ENCODE data around the gene L1CAM. TPM values are rescaled to one million over a fixed set of nuclear protein-coding genes. Genes with fewer than 3 reads are reported as not detected.

L1CAM gene, protein sequence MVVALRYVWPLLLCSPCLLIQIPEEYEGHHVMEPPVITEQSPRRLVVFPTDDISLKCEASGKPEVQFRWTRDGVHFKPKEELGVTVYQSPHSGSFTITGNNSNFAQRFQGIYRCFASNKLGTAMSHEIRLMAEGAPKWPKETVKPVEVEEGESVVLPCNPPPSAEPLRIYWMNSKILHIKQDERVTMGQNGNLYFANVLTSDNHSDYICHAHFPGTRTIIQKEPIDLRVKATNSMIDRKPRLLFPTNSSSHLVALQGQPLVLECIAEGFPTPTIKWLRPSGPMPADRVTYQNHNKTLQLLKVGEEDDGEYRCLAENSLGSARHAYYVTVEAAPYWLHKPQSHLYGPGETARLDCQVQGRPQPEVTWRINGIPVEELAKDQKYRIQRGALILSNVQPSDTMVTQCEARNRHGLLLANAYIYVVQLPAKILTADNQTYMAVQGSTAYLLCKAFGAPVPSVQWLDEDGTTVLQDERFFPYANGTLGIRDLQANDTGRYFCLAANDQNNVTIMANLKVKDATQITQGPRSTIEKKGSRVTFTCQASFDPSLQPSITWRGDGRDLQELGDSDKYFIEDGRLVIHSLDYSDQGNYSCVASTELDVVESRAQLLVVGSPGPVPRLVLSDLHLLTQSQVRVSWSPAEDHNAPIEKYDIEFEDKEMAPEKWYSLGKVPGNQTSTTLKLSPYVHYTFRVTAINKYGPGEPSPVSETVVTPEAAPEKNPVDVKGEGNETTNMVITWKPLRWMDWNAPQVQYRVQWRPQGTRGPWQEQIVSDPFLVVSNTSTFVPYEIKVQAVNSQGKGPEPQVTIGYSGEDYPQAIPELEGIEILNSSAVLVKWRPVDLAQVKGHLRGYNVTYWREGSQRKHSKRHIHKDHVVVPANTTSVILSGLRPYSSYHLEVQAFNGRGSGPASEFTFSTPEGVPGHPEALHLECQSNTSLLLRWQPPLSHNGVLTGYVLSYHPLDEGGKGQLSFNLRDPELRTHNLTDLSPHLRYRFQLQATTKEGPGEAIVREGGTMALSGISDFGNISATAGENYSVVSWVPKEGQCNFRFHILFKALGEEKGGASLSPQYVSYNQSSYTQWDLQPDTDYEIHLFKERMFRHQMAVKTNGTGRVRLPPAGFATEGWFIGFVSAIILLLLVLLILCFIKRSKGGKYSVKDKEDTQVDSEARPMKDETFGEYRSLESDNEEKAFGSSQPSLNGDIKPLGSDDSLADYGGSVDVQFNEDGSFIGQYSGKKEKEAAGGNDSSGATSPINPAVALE
- total RNA-seq (2014; rRNA removed; shearing (Covaris generic)): 27.2 and 29.9 TPM in 2 replicates
- 24.9 and 40.7 TPM in 2 replicates for polyA plus RNA-seq (2014; cell fraction: nucleus; rRNA removed)

DNA sequence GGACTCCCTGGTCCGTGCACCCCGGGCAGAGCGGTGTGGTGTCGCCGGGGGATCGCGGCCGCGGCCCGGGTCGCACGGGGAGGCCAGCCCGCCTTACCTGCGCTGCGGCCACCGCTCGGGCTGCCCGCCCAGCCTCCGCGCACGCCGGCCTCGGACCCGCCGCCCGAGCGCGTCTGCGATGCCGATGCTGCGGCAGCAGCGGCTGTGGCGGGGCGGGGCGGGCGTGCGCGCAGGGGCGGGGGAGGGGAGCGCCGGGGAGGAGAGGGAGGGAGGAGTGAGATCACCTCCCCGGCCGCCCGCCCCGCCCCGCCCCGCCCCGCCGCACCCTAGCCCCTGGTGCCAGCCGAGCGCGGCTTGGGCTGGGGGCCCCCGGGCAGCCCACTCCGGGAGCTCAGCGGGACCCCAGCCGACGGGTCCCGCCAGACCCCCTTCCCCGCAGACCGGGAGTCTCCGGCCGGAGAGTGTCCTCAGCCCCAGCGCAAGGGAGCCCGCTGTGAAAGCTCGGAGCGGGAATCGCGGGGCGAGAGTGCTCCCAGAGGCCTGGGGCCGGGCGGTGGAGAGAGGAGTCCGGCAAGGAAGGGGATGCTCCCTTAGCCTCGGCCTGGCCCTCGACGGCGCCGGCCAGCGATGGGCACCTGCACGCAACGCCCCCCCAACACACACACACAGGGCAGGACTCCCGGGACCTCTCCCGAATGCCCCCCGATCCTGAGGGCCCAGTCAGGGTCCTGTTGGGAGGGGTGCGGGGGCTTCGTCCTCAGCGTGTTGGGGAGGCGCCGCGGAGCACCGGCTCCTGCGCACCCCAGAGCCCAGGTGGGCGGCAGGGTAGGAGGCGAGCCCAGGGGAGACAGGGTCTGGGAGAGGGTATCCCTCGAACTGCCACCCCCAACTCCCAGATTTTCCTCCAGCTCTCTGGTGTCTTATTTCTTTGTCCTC, at the start of gene L1CAM:
Gene L1CAM, minus strand, starts transcription at position 206 of the 936 bp plus-strand sequence. CDS start 10,337 bp downstream, outside the sequence.
- no peak for DNase-seq (ENCODE audit: extremely low read depth, low read depth)

DNA sequence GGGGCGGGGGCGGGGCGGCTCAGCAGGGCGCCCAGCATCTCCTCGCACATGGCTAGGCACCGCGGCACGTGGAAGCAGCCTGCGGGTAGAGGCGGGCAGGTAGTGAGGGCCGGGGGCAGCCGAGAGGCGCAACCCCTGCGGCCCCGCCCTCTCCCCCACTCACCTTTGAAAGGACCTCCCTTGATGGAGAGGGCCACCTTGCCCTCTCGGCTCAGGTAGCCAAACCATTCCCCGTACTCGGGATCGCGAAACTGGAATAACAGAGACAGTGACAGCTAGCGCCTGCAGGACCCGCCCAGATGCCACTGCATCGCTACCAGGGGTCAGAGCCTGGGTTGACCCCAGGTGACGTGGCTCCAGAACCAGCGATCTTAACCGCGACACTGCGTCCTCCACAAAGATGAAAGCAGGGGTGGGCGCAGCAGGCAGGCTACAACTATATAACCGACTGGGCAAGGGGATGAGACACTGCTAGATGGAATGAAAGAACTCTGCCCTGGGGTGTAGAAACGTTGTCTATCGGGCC, 49.4 kb upstream of the L1CAM start:
- DNase-seq (ENCODE audit: extremely low read depth, low read depth): no peak

DNA sequence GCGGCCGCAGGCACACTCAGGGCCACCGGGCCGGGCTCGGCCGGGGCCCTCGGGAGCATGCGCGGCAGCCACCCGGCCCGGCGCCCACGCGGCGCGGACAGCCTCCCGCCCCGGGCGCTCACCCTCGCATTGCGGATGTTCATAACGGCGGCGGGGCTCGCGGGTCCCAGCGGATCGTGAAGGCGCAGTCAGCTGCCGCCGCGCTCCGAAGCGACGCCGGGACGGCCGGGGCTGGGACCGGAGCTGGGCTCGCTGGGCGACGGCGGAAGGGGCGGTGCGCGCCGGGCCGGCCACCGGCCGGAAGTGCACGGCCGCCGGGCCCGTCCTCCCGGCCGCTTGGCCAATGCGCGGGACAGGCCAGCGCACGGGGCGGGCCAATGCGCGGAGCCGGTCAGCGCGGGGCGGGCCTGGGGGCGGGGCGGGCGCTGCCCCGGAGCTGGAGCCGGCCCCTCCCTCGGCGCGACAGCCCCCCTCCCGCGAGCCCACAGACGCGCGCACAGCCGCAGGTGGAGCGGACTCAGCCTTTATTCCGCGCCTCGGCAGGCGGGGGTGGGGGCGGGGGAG, 48.9 kb upstream of the L1CAM start, which contains the start of gene NAA10:
Gene NAA10, minus strand, starts transcription at position 276 of the 564 bp plus-strand sequence. Its CDS starts 133 bp downstream, at position 143.
- peak; percentile 74 for DNase-seq (ENCODE audit: extremely low read depth, low read depth)

DNA sequence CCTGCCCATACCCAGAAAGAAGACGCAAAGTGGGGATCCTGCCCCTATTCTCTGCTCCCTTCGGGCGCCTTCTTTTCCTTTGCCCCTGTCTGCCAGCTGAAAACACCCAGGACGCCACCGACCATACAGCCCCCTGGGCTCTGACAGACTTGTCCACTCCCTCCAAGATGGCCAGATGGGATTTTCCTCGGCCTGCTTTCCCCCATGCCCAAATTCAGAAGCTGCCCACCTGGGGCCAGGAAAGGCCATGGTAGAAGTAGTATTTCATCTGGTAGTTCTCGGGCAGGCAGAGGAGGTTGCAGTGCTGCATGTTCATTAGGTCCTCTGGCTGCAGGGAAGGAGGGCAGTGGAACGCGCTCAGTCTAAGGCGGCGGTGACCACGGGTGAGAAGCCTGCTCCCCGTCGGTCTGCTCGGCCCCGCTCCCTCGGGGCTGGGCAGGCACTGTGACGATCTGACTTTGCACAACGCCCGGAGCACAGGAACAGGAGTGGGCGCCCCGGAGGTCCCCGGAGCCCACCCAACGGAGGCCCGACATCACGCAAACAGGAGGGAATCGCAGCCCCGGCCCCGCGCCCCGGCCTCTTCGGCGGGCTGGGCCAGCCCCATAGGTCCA, 48.3 kb upstream of the L1CAM start:
- DNase-seq (ENCODE audit: extremely low read depth, low read depth): no peak

DNA sequence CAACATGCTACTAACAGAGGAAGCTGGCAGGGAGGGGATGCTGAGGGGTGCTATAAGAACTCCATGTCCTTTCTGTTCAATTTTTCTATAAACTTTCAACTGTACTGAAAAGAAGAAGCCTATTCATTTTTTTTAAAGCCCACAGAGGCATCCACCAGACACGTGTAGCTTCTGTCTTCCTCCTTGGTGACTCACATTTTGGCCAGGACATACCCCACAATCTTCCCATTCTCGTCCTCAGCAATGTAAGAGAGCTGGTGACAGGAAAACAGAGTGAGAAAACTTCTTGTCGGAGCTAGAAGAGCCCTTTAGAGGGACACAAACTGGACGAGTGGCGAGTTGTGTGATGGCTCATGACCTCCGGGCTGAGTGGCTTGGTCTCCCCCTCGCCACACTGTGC, 47.8 kb upstream of the L1CAM start:
- DNase-seq (ENCODE audit: extremely low read depth, low read depth): no peak

DNA sequence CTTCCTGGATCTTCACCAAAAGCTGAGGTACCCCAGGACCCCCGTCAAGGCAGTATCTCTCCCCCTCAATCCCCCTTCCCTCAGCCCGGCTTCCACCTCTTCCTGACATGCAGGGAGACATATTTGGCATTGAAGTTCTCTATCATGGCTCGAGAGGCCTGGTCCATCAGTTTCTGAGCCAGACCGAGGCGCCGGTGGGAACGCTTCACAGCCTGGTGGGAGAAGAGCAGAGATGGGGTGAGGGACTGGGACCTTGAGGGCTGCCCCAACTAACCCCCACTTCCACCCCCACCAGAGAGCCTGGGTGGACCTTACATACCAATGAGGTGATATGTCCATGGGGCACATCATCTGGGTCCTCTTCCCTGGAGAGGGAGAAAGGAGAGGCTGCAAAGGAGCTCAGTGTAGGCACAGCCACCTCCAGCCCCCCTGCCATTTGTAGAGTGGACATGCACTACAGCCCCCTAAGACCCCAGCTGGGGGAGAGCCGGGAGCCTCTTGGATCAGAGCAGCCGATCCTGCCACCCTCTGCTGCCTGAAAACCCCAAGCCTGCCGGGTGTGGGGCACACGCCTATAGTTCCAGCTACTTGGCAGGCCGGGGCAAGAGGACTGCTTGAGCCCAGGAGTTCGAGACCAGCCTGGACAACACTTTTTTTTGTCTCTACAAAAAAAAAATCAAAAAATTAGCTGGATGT, 46.4 kb upstream of the L1CAM start:
- DNase-seq (ENCODE audit: extremely low read depth, low read depth): no peak

DNA sequence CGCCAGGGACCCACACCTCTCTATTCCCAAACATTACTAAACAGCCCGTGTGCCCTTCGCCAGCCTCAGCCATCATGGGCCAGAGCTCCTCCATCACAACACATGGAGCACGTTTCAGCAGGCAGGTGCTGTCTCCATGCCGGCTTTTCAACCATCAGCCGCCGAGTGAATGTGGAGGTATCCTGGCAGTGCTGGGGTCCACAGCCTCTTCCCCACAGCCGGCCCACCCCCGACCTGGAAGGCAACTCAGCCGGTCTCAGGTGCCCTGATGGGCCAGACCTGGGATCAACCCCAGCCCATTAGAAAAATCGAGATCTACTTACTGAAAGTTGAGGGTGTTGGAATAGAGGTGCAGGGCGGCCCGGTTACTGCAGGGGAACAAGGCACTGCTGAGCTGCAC, 45.8 kb upstream of the L1CAM start:
- DNase-seq (ENCODE audit: extremely low read depth, low read depth): no peak

DNA sequence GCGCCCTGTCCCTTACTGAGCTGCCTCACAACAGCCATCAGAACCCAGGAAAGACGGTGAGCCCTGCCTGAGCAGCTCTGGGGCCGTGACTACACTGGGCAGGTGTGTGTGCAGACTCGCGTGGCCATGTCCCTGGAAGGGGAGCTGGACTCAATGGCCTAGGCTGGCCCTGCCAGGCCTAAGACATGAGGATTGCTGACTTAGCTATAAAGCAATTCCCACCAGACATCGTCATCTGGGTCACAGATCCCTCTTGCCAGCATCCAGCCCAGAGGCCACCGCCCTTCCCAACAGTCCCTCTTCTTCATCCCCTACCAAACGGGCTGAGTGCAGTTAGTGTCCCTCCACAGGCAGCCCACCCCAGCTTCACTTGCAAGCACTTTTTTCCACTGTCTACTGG, 45.2 kb upstream of the L1CAM start:
- DNase-seq (ENCODE audit: extremely low read depth, low read depth): no peak

DNA sequence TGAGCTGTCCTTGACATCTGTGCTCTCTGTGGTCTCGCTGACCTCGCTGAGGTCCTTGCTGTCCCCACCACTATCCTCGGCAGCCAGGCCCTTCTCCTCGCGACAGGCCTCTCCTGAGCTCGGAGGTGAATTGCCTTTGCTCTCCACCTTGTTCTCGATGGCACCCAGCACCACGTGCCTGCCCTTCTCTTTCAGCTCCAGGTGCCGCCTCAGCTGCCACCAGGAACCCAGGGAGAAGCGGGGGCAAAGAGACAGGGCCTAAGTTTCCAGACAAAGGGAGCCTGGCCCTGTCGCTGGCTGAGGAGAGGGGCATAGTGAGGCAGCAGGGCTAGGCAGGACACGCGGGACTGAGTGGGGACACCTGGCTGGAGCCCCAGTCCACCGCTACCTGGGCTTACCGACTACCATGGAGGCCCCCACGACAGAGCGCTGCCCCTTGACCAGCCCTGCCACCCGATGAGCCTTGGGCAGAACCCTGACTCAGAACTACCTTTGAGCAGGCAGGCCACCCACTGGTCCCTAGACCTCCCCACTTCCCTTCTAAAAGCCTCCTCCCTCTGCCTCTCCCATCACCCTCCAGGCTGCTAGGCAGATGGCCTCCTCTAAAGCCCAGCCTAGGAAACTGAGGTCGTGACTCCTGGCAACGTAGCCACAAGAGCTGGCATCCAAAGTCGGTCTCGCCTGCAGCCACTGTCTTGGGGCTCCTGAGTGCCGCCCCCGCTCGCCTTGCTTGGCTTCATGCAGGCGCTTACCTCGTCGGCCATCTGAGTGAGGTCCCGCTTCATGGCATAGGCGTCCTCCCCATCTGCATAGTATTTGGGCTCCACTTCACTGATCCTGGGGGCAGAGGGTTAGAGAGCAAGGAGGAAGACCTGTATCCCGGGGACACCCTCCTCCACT, 44.3 kb upstream of the L1CAM start:
- DNase-seq (ENCODE audit: extremely low read depth, low read depth): no peak

DNA sequence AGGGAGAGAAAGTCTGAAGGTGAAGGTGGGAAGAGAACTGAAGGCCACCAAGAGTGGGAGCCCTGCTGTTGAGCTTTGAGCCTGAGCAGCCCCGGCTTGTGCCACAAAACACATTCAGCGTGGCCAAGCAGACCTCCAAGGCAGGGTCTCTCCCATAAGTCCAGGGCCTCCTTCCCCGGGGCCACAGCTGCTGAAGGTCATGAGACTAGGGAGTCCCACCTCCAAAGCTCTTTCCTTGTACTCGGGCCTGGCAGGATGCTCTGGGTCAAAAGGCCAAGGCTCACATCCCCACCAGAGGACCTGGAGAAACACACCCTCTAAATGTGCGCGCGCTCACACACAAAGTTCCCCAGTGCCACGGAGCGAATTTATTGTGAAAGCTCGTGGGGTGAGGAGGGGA, 43.6 kb upstream of the L1CAM start:
- DNase-seq (ENCODE audit: extremely low read depth, low read depth): no peak

DNA sequence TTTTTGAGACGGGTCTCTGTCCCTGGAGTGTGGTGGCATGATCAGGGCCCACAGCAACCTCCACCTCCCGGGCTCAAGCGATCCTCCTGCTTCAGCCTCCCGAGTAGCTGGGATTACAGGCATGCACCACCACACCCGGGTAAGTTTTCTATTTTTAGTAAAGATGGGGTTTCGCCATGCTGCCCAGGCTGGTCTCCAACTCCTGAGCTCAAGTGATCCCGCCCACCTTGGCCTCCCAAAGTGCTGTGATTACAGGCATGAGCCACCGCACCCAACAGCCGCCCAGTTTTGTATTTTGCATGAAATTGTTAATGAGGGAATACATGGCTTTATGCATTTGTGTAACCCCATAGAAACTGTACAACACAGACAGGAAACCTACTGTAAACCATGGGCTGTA, 42.9 kb upstream of the L1CAM start:
- DNase-seq (ENCODE audit: extremely low read depth, low read depth): no peak

DNA sequence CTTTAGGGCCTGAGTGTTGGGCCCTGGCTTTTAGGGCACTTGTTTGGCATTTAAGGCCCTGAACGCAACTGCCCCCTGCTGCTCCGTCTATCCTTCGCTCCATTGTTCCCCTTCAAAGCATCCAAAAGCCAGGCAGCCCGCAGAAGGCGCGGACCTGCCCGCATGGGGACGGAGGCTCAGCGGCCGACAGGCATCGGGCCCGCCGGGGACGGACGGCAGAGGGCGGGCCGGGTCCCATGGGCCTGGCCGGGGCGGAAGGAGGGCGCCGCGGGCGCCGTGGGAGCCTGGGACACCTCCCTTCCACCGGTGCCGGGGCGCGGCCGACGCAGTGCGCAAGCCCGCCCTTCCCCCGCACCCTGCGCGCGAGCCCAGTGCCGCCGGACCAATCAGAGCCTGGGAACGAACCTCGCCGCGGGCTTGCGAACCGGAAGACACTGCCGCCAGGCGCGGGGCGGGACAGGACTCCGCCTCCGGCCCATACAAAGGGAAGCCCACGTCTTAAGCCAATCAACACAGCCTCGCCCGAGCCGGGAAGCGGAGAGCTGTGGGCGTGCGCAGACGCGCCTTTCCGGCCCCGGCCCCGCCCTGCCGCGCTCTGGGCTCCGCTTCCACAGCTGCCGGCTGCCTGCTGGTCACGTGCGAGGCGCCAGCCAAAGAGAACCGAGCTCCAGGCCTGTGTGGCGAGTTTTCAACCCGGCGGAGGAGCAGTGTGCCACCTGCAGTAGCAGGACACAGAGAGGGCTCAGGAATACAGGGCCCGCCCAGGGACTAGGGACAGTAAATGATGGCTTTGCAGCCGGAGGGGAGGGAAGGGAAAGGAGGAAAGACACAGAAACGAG, 42.2 kb upstream of the L1CAM start:
- peak; percentile 97 for DNase-seq (ENCODE audit: extremely low read depth, low read depth)

DNA sequence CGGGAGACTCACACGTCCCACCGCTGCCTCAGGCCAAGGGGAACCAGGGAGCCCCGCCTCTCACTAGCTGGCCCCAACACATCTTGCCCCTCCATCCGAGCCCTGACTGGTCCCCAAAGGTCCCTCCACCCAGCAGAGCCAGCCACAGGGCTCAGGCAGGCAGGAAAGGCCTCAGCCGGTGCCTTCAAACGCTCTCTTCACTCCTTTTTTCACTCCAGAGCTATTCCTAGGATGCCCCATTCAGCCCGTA, 41.6 kb upstream of the L1CAM start:
- no peak for DNase-seq (ENCODE audit: extremely low read depth, low read depth)

DNA sequence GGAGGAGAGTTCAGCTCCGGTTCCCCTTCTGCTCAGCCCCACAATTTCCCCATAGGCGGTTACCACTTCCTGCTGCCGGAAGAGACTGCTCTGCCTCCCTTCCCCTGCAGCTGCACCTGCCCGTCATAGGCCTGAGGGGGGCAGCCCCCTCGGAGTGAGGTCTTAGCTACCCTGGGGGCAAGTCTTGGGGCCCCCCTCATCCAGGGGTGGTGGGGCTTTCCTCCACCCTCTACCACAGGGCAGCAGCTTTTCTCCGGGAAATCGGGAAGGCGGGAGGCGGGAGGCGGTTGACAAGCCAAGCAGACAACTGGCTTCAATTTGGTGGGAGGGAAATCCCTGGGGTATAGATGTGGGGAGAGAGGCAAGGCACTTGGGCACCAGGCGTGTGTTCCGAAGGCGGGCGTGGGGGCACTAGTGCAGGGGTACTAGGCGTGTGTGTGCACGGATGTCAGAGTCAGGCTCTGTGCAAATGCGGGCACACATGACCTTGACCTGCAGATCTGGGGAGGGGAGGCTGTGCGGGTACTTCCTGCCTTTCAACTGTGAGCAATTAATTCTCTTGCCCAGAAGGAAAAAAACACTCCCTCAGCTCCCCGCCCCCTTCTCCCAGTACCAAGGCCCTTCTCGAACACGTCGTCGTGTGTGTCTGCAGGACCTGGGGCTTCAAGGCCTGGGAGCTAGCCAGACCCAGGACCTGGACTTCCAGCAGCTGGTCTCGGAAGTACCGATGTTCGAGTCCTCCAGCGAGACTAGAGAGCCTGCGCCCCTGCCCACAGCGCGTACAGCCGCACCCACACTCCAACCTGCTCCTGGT, 41.1 kb upstream of the L1CAM start:
- peak; percentile 23 for DNase-seq (ENCODE audit: extremely low read depth, low read depth)

DNA sequence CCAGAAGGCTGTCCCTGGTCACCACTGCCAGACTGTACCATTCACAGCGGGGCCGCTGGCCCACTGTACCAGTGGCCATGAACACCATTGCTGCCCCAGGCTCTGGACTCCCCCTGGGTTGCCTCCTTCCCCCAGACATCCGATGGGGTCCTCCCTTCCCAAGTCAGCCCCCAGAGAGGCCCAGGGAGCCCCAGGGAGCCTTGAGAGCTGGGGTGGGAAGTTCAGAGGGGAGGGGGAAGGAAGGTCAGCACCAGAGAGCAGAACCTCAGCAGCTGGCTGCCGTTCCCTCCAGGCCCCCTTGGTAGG, 40.5 kb upstream of the L1CAM start:
- no peak for DNase-seq (ENCODE audit: extremely low read depth, low read depth)

Measured in NCI-H460 (cell line).